GM23248 (cell line): ENCODE results near the gene ITIH3.

ENCODE experiments used
- EZH2 ChIP-seq: fragments of 200-600 bp; sonication (generic); IDR thresholded peaks from 2 replicates; pipeline ENCODE4 v1.6.1; 2018; ENCODE audit warnings: antibody characterized with exemption, mild to moderate bottlenecking; ENCODE audit not compliant: insufficient read depth, poor library complexity, severe bottlenecking
- EZH2phosphoT487 ChIP-seq: fragments of 200-600 bp; sonication (generic); IDR thresholded peaks from 2 replicates; pipeline ENCODE4 v1.6.1; 2018; ENCODE audit warnings: antibody characterized with exemption, moderate library complexity, mild to moderate bottlenecking, low read depth; ENCODE audit not compliant: insufficient read depth

- no peak for TF ChIP-seq EZH2
- no peak for TF ChIP-seq EZH2phosphoT487
These were observed 49.3 kb downstream of the ITIH3 start for GRCh38 chr3:52843881-52844280.
